Activated T-cell treated with anti-CD3 and anti-CD28 coated beads for 4 hours (primary cell): ENCODE results near the gene PDGFC.

Experiments
- DNase-seq: peaks from one replicate; pipeline ENCODE4 v3.0.0-alpha.2; 2020

Gene PDGFC

GRCh38 chr4:156733582-156733981, 238.0 kb downstream of the PDGFC start:
- DNase-seq, result no peak

DNA sequence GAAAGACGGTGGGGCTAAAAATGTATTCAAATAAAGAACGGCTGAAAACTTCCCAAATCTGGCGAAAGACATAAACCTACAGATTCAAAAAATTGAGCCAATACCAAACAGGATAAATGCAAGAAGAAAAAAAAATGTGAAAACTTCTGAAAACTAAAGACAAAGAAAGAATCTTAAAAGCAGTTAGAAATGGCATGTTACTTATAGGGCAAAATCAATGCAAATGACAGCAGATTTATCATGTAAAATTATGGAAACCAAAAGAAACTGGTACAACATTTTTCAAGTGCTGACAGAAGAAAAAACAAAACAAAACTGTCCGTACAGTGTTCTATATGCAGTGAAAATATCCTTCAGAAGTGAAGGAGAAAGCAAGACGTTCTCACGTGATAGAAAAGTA, 239.0 kb downstream of the PDGFC start:
- DNase-seq, result no peak

DNA sequence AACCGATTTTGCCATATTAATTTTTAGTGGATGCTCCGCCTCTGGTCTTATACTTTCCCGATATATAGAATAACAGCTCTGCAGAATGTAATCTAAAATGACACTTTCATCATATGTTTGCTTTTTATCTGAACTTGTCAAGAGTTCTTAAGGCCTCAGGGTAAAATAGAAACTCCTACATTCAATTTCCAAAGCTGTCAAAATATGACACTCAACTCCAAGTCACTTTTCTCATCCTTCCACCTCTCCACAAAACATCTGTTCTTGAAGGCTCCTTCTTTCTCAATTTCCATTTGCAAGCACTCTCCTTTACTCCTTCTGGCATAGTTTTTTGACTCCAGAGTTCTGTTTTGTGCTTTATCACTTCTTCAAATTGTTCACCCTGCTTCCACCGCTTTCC, 242.2 kb downstream of the PDGFC start:
- no peak for DNase-seq

DNA sequence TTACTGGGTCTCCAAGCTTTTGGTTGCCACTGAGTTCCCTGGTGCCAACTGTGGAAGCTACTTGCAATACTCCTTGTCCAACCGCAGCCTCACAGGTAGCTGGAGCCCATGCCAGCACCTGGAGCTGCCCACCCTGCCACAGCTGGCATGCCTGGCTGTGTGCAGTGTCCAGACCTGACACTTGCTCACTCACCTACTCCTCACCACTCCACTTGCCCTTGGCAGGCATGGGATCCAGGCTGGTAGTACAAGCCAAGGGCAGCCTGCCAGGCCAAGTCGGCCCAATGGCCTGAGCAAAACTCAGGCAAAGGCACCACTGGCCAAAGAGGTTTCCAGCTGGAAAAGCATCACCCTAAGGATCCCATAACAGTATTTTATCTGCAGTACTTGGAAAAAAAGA, 246.3 kb downstream of the PDGFC start:
- no peak for DNase-seq

- no peak for DNase-seq
Measured at GRCh38 chr4:156723951-156724668, 247.5 kb downstream of the PDGFC start.

DNA sequence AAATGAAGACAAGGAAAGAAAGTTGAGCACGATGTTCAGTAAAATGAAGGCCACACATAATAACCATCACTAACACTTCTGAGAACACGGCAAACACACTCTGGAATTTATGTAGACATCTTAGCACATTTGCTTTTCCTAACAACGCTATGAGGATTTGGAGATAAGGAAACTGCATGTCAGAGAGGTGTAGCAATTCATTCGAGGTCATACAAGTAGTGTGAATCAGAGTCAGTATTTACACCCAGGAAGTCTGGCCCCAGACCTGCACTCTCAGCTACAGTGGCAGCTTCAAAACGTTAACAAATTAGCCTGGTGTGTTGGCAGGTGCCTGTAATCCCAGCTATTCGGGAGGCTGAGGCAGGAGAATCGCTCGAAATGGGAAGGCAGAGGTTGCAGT, 253.4 kb downstream of the PDGFC start:
- DNase-seq, result no peak

GRCh38 chr4:156711193-156711590, 260.4 kb downstream of the PDGFC start:
- DNase-seq, result no peak
